Sciatic nerve (tissue), 2 donors: ENCODE data around the gene PPP2R5C. TPM values are rescaled to one million over a fixed set of nuclear protein-coding genes. Genes with fewer than 3 reads are reported as not detected.
"Not testable (repeated sequence)": the region's sequence is repeated elsewhere in the genome, so short reads cannot be mapped to it uniquely, and the experiment has no call there.

Experiments used
- ATAC-seq: fragments of 200-7000 bp; cut with Tn5 transposase; one replicate; pipeline ENCODE4 v1.9.1; 2020; ENCODE audit warnings: mild to moderate bottlenecking, moderate library complexity
- DNase-seq: peaks from one replicate; pipeline ENCODE4 v3.0.0-alpha.2; 2020; ENCODE audit warnings: low spot score
- intact Hi-C: fragments of 100-400 bp; cut with DNase I; formaldehyde crosslinking; loops from one replicate; pipeline ENCODE4 v1.14.2; 2022
- total RNA-seq: library from RNA; stranded (reverse); fragmentation: NEBNext Ultra II Directional; extraction: Animal tissue kit (Norgen Biotek cat#: 25700); gene quantifications from one replicate; pipeline ENCODE4 v1.2.1, GENCODE V29; 2021
- donor health status: DM: no; HTN: no; CAD: no.
- donor health status: DM: no; HTN: no; CAD: no.

PPP2R5C gene
- total RNA-seq, 1 donor from 2014 or later, result 144 TPM

DNA sequence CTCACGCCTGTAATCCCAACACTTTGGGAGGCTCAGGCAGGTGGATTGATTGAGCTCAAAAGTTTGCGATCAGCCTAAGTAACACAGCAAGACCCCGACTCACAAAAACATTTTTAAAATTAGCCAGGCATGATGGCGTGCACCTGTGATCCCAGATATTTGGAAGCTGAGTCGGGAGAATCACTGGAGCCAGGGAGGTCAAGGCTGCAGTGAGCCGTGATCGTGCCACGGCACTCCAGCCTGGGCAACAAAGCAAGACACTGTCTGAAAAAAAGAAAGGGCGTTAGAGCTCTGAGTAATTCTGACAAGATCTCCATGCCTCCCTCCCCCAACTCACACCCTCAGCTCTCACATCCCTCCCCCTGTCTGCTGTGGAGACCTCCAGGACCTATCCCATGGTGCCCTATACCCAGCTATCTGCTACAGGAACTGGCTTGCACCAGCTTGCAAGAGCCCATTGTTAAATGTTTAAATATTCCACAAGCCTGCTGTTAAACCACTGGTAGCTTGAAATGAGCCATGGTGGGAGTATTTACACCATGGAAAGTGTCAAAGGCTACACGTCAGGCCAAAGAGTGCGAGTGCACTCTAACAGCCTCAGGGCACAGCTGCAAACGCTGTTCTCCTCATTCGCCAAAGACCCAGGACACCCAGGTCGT, 35.1 kb upstream of the PPP2R5C start:
- ATAC-seq (no peak), DNase-seq (no peak)
- intact Hi-C loops, result no loop called here

GRCh38 chr14:101726954-101727302, 34.6 kb upstream of the PPP2R5C start:
- no peak for ATAC-seq
- intact Hi-C loops, result no loop called here

GRCh38 chr14:101727611-101728366, 33.7 kb upstream of the PPP2R5C start:
- intact Hi-C loops, result no loop called here
- DNase-seq, result no peak
- ATAC-seq, result no peak

More at GRCh38 chr14:101726954-101727302, 34.6 kb upstream of the PPP2R5C start:
- no peak for DNase-seq

- ATAC-seq (no peak), DNase-seq (no peak)
- intact Hi-C loops, result no loop called here
Measured at GRCh38 chr14:101728367-101728742, 33.2 kb upstream of the PPP2R5C start.

GRCh38 chr14:101729382-101729781, 32.1 kb upstream of the PPP2R5C start:
- intact Hi-C loops, result no loop called here
- ATAC-seq, result no peak
- DNase-seq, result no peak

DNA sequence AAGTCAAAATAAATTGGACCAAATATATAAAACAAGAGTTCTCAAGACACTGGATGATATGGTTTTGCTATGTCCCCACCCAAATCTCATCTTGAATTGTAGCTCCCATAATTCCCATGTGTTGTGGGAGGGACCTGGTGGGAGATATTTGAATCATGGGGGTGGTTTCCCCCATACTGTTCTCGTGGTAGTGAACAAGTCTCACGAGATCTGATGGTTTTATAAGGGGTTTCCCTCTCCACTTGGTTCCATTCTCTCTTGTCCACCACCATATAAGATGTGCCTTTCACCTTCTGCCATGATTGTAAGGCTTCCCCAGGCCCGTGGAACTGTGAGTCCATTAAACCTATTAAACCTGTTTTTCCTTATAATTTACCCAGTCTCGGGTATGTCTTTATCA, 31.4 kb upstream of the PPP2R5C start:
- intact Hi-C loops, ATAC-seq, DNase-seq: not testable (repeated sequence)

GRCh38 chr14:101730626-101731186, 30.8 kb upstream of the PPP2R5C start:
- intact Hi-C loops, result no loop called here
- DNase-seq, result no peak
- ATAC-seq, result no peak

DNA sequence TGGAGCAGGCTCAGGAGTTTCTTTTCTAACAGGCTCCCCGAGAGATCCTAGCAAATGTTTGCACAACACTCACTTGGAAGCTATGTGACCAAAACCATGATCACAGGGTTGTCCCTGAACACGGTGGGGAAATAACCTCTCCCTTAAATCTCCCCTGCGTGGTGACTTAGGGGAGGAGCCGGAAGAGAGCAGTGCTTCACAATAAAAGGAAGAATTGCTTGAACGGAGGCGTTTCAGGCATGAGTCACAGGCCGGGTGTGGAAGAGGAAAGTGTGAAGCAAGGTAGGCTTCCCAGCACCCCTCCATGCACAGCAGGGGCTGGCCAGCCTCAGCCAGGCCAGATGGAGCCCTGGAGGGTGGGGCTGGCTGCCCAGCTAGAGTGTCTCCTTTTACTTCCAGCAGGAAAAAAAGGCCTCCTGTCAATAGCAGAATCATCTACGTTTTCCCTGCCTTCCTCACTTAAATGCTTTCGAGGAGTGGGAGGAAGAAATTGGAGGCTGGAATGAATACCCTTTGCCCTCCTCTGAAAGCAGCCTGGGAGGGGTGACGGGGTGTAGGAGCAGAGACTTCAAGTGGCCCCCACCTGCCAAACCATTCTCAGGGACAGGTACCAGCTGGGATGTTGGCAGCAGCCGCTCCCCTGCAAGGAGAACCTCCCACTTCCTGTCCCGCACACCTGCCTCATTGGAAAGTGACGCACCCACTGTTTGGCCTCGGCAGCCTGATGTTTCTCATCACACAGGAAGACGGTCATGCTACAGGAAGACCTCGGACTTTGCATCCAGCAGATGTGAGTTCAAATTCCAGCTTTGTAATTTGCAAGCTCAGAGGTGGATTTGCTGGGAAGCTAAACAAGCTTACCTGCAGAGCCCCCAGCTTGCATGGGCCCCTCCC, 30.1 kb upstream of the PPP2R5C start:
- DNase-seq, result no peak
- ATAC-seq, result peak; percentile 60
- intact Hi-C loops, result no loop called here

GRCh38 chr14:101732118-101732517, 29.4 kb upstream of the PPP2R5C start:
- DNase-seq (no peak), ATAC-seq (no peak)
- intact Hi-C loops, result no loop called here

DNA sequence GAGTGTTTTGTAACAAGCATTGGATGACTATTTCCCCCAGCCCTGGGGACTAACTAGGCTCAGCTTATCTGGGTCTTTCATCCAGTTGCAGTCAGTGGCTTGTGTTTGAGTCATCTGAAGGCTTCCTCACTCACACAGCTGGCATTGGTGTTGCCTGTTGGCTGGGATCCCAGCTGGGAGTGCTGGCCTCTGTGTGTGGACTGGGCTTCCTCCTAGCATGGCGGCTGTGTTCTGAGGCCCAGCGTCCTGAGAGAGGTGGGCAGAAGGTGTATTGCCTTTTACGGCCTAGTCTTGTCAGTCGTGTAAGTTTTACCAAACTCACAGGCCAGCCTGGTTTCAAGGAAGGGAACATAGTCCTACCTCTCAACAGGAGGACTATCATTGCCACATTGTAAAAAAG, 28.3 kb upstream of the PPP2R5C start:
- no peak for DNase-seq
- ATAC-seq, result no peak
- intact Hi-C loops, result no loop called here

- DNase-seq (no peak), ATAC-seq (no peak)
- intact Hi-C loops, result no loop called here
Measured at GRCh38 chr14:101734246-101734847, 27.2 kb upstream of the PPP2R5C start.

DNA sequence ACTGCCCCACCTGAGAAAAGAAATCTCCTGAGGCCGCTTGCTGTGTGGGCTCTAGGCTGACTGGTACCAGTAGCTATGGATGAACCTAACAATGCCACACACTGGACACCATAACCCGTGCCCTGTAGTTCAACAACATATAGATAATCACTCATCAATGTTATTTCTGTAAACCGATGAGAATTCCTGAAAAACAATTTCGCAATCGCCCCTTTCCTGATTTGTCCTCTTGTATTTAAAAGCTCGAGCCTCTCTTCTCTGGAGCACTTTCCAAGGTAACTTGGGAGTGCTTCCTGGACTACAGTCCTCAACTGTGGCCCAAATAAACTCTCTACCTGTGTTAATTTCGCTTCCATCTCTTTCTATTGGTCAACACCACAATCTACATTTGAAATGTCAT, 26.1 kb upstream of the PPP2R5C start:
- ATAC-seq (no peak), DNase-seq (no peak)
- intact Hi-C loops, result no loop called here

DNA sequence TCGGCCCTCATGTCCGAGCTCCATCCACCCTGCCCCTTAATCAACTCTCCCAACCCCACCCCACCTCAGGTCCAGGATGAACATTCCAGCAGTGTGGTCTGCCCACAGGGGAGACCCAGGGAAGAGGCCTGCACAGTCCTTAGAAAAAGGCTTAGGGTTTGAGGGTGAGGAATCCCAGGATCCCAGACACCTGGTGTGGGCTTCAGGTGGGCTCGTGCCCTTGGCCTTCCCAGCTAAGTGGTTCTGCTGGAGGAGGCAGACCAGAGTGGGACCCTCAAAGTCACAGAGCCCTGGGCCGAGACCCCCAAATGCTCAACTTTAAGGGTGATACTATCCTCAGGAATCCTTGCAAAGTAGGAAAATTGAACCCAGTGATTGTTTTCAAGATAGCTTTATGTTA, 25.4 kb upstream of the PPP2R5C start:
- ATAC-seq (no peak), DNase-seq (no peak)
- intact Hi-C loops, result no loop called here

GRCh38 chr14:101736585-101736984, 24.9 kb upstream of the PPP2R5C start:
- no peak for ATAC-seq

DNA sequence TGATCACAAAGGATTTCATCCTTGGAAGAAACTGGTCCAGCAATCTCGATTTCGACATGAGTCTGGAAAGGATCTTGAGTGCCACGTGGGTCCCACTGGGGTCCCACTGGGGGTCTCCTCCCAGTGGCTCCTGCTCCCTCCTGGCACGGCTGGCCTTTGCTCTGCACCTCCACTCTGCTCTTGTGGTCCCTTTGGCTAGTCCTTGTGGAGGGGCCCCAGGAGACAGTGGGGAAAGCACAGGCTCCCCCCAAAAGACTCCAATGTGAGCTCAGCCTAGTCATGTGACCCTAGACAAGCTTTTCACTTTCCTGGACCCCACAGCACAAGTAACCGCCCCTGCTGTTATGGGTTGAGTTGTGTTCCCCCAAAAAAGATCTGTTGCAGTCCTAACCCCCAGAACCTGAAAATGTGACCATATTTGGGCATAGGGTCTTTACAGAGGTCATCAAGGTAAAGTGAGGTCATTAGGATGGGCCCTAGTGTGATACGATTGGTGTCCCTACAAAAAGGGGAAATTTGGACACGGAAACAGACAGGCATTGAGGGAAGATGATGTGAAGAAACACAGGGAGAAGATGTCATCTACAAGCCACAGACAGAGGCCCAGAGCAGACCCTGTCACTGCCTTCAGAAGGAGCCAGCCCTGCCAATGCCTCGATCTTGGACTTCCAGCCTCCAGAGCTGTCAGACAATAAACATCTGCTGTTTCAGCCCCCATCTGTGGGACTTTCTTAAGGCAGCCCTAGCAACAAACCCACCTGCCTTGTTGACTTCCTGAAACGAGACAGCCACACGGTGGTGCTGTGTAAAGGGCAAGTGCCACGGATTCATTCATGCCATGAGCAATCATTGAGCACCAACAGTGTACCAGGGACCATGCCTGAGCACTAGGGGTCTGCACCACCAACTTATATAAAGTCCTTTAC, 23.8 kb upstream of the PPP2R5C start:
- DNase-seq, result no peak
- intact Hi-C loops, result no loop called here
- no peak for ATAC-seq

More at GRCh38 chr14:101736585-101736984, 24.9 kb upstream of the PPP2R5C start:
- no peak for DNase-seq
- intact Hi-C loops, result no loop called here

GRCh38 chr14:101738703-101739320, 22.7 kb upstream of the PPP2R5C start:
- intact Hi-C loops, result no loop called here
- ATAC-seq (no peak), DNase-seq (no peak)

GRCh38 chr14:101739446-101740141, 21.9 kb upstream of the PPP2R5C start:
- no peak for ATAC-seq
- no peak for DNase-seq
- intact Hi-C loops, result no loop called here
